IPS-20b (cell line): ENCODE results near the gene CFAP97D1.
A peak's percentile ranks its signal among the peaks of the same experiment; 100 is the strongest.
"Not testable (repeated sequence)": the region's sequence is repeated elsewhere in the genome, so short reads cannot be mapped to it uniquely, and the experiment has no call there.

Experiments used
- H3K27ac ChIP-seq: one replicate; pipeline ENCODE4 v1.5.1; 2013; ENCODE audit warnings: low read length
- H3K27me3 ChIP-seq: 2 replicates; pipeline ENCODE4 v1.6.1; 2013; ENCODE audit warnings: mild to moderate bottlenecking, low read length, inconsistent platforms; ENCODE audit not compliant: insufficient read depth
- H3K36me3 ChIP-seq: 2 replicates; pipeline ENCODE4 v1.6.1; 2013; ENCODE audit warnings: low read depth, mild to moderate bottlenecking, inconsistent platforms, low read length, moderate library complexity; ENCODE audit not compliant: insufficient read depth
- H3K4me1 ChIP-seq: 2 replicates; pipeline ENCODE4 v1.6.1; 2013; ENCODE audit warnings: mild to moderate bottlenecking, control low read depth, inconsistent platforms, low read length, moderate library complexity; ENCODE audit not compliant: insufficient read depth
- H3K4me3 ChIP-seq: 2 replicates; pipeline ENCODE4 v1.5.1; 2013; ENCODE audit warnings: mild to moderate bottlenecking, low read length, inconsistent platforms
- H3K9ac ChIP-seq: 2 replicates; pipeline ENCODE4 v1.6.1; 2013; ENCODE audit warnings: low read depth, mild to moderate bottlenecking, inconsistent platforms, low read length, moderate library complexity
- H3K9me3 ChIP-seq: 2 replicates; pipeline ENCODE4 v1.6.1; 2013; ENCODE audit warnings: mild to moderate bottlenecking, low read depth, low read length, inconsistent platforms; ENCODE audit not compliant: insufficient read depth

Gene CFAP97D1

DNA sequence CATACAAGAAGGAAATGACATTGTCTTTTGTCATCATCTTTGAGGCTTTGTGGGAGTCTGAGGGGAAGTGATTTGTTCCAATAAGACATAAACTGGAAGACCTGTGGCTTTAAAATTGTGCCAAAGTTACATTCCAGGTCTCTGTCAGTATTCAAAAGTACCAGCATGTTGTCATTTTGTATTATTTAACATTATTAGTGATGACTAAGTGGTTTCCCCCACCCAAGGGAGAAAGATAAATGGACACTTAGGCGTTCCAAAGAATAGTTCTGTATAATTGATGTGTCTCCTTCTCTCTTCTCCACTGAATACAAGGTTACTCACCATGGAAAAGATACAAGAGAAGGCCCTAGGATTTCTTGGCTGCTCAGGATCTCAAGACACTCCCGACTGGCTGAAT, 3.8 kb downstream of the CFAP97D1 start:
- H3K27me3 ChIP-seq: peaks cover 21% of the 10 kb centered on the region

DNA sequence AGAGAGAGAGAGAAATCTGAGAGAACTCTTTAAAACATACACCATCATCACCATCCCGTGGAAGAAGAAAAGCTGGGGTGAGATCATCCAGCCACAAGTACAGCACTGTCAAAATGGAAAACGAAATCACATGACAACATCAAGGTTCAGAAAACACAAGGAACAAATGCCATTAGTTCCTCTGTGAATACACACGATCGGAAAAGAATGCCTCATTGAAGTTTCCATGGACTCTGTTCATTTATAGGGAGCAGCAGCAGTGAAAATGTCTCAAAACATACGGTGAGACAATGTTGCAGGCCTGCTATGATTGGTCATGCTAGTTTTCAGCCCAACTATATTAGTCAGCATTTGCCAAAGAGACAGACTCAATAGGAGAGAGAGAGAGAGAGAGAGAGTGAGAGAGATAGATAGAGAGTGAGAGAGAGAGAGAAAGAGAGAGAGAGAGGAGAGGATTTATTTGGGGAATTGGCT, 4.4 kb downstream of the CFAP97D1 start:
- no peaks in the 10 kb centered on the region for H3K4me1 ChIP-seq
- no peaks in the 10 kb centered on the region for H3K36me3 ChIP-seq
- H3K27me3 ChIP-seq: peaks cover 15% of the 10 kb centered on the region
- H3K9me3 ChIP-seq: no peaks in the 10 kb centered on the region
- H3K4me3 ChIP-seq: no peak overlapping the region
- H3K9ac ChIP-seq: no peak overlapping the region
- H3K27ac ChIP-seq: no peak overlapping the region

More for the DNA sequence above, 3.8 kb downstream of the CFAP97D1 start:
- H3K36me3 ChIP-seq: no peaks in the 10 kb centered on the region
- H3K4me1 ChIP-seq: peaks cover 3% of the 10 kb centered on the region; the same call in 1 of the 2 replicates
- no peaks in the 10 kb centered on the region for H3K9me3 ChIP-seq
- H3K27ac ChIP-seq: no peak overlapping the region
- no peak overlapping the region for H3K9ac ChIP-seq
- no peak overlapping the region for H3K4me3 ChIP-seq

DNA sequence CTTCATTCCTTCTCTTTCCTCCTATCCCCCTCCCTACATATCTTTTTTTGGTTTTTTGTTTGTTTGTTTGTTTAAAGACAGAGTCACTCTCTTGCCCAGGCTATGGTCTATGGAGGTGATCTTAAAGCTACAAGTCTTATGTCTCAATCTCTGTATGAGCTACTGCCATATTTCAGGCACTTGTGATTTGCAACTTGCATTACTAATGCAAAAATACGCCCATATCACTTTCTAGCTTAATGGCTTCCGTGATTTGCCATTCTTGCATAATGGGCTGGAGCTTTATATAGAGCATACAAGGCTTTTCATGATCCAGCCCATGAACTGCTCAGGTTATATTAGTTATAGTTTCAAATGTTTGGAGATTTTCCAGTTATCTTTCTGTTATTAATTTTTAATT, 7.5 kb downstream of the CFAP97D1 start:
- Histone ChIP-seq H3K4me1 (no peaks in the 10 kb centered on the region; the same call in 1 of the 2 replicates), H3K9me3 (no peaks in the 10 kb centered on the region), H3K36me3 (no peaks in the 10 kb centered on the region), H3K27ac (no peak overlapping the region), H3K27me3 (no peaks in the 10 kb centered on the region), H3K9ac (no peak overlapping the region), H3K4me3 (no peak overlapping the region)

DNA sequence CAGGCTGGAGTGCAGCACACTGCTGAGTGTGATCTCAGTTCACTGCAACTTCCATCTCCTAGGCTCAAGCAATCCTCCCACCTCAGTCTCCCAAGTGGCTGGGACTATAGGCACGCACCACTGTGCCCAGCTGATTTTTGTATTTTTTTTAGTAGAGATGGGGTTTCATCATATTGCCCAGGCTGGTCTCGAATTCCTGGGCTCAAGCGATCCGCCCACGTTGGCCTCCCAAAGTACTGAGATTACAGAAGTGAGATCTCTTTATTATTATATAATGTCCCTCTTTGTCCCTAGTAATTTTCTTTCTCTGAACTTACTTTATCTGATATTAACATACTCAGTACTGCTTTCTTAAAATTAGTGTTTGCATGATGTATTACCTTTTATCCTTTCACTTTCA, 8.3 kb downstream of the CFAP97D1 start:
- Histone ChIP-seq H3K27me3 (no peaks in the 10 kb centered on the region), H3K4me1 (no peaks in the 10 kb centered on the region; the same call in 1 of the 2 replicates), H3K4me3 (no peak overlapping the region), H3K9ac (no peak overlapping the region), H3K9me3 (no peaks in the 10 kb centered on the region), H3K36me3 (no peaks in the 10 kb centered on the region), H3K27ac (no peak overlapping the region)

DNA sequence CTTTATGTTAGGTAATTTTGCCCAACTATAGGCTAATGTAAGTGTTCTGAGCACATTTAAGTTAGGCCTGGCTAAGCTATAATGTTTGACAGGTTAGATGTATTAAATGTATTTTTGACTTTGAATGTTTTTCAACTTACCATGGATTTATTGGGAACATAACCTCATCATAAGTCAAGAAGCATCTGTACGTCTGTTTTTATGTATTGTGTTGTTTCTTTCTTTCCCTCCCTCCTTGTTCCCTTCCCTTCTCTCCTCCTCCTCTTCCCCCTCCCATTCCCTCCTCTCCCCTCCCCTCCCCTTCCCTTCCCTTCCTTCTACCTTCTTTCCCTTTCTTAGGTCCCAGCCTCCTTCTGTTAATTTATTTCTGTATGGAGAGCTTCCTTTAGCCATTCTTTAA, 9.2 kb downstream of the CFAP97D1 start:
- no peaks in the 10 kb centered on the region for H3K27me3 ChIP-seq
- H3K4me3 ChIP-seq: no peak overlapping the region
- H3K36me3 ChIP-seq: no peaks in the 10 kb centered on the region
- H3K9ac ChIP-seq: no peak overlapping the region
- H3K4me1 ChIP-seq: no peaks in the 10 kb centered on the region; the same call in 1 of the 2 replicates
- no peaks in the 10 kb centered on the region for H3K9me3 ChIP-seq
- no peak overlapping the region for H3K27ac ChIP-seq

DNA sequence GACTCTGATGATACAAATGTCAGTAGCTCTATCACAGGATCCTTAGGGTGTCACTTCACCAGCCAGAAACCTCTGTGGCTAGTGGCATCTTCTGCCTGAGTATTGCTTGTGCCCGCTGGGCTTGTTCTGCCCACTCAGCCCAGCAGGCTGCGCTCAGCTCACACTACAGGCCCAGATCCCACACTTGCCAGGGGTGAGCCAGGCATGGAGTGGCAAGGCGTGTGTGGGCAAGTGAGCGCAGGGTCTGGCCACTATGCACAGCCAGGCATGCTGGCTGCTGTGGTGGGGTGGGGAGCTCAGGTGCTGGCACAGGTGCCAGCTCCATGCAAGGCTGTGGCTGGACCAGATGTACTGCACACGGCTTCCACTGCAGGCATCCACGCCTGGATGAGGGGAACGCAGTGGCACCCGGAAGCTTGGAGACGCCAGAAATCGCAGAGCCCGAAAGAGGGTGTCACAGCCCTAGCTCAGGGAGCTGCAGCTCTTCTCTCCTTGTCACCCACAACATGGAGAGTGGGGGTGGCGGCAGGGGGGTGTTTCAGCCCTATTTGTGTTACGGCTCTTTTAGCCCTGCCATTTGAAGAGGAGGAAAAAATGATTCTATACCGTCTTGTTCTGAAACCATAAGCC, 10.2 kb downstream of the CFAP97D1 start:
- no peak overlapping the region for H3K9ac ChIP-seq
- H3K4me1 ChIP-seq: no peaks in the 10 kb centered on the region; the same call in 1 of the 2 replicates
- no peaks in the 10 kb centered on the region for H3K27me3 ChIP-seq
- no peak overlapping the region for H3K27ac ChIP-seq
- no peaks in the 10 kb centered on the region for H3K9me3 ChIP-seq
- H3K4me3 ChIP-seq: no peak overlapping the region
- H3K36me3 ChIP-seq: no peaks in the 10 kb centered on the region

DNA sequence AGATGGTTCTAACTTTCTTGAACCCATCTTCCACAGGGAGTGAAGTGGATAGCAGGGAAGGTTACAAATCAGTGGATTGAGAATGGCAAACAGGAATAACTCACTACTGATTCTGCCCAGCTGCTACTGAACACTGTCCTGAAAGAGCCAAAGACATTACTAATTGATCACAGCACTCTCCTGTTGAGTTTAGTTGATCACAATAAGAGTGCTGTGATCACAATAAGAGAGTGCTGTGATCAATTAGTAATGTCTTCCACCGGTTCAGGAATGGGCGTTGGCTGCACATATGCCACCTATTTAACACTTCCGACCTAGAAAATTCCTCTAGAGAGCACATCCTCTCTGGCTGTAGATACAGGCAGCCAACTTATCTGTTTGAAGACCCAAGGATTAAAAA, 11.4 kb downstream of the CFAP97D1 start:
- Histone ChIP-seq H3K4me1 (no peaks in the 10 kb centered on the region; the same call in 1 of the 2 replicates), H3K36me3 (no peaks in the 10 kb centered on the region), H3K9me3 (no peaks in the 10 kb centered on the region), H3K27me3 (no peaks in the 10 kb centered on the region), H3K27ac (no peak overlapping the region), H3K9ac (no peak overlapping the region), H3K4me3 (peak overlapping the region; percentile 33; the same call in 1 of the 2 replicates)

DNA sequence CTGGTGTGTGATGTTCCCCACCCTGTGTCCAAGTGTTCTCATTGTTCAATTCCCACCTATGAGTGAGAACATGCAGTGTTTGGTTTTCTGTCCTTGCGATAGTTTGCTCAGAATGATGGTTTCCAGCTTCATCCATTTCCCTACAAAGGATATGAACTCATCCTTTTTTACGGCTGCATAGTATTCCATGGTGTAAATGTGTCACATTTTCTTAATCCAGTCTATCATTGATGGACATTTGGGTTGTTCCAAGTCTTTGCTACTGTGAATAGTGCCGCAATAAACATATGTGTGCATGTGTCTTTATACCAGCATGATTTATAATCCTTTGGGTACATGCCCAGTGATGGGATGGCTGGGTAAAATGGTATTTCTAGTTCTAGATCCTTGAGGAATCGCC, 12.4 kb downstream of the CFAP97D1 start:
- H3K36me3 ChIP-seq, H3K9me3 ChIP-seq, H3K4me1 ChIP-seq, H3K27me3 ChIP-seq, H3K4me3 ChIP-seq, H3K9ac ChIP-seq, H3K27ac ChIP-seq: not testable (repeated sequence)

DNA sequence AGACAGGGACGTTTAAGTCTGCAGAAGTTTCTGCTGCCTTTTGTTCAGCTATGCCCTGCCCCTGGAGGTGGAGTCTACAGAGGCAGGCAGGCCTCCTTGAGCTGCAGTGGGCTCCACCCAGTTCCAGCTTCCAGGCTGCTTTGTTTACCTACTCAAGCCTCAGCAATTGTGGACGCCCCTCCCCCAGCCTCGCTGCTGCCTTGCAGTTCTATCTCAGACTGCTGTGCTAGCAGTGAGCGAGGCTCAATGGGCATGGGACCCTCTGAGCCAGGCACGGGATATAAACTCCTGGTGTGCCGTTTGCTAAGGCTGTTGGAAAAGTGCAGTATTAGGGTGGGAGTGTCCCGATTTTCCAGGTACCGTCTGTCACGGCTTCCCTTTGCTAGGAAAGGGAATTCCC, 17.8 kb downstream of the CFAP97D1 start:
- not testable (repeated sequence) for H3K27me3 ChIP-seq, H3K36me3 ChIP-seq, H3K9ac ChIP-seq, H3K4me3 ChIP-seq, H3K27ac ChIP-seq, H3K4me1 ChIP-seq, H3K9me3 ChIP-seq

DNA sequence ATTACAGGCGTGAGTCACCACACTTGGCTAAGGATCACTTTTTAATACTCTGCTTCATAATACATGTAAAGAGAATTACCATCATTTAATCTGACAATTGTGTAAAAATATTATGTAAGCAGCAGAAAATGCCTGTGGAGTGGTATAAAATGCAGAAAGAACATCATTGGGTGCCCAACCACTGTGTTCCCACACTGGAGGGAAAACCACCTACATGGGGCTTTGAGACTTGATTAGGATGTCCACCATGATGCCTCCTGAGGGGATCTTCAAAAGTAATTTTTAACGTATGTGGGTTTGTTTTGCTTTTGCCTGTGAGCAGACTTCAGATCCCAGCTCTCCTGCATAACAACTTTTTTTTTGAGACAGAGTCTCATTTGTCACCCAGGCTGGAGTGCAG, 18.8 kb downstream of the CFAP97D1 start:
- no peaks in the 10 kb centered on the region for H3K27me3 ChIP-seq
- peaks cover 9% of the 10 kb centered on the region; the same call in 1 of the 2 replicates for H3K9me3 ChIP-seq
- no peak overlapping the region for H3K27ac ChIP-seq
- H3K4me3 ChIP-seq: no peak overlapping the region
- no peaks in the 10 kb centered on the region for H3K36me3 ChIP-seq
- H3K9ac ChIP-seq: no peak overlapping the region
- H3K4me1 ChIP-seq: peaks cover 18% of the 10 kb centered on the region

DNA sequence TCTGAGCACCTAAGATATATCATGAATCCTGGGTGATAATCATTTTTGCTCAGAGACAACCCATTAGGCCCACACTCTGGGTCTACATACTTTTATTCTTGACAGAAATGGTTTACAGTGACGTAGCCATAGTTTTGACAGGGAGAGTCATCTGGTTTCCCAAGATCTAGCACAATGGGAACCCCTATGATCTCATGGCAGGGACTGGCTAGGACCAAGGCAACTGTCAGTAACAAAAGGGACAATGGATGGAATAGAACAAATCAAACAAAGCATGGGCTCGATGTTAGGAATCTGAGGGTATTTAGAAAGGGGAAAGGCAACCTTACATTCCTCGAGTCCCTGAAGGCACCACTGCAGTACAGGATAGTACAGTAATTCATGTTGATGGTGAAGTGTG, 20.5 kb downstream of the CFAP97D1 start:
- no peaks in the 10 kb centered on the region for H3K27me3 ChIP-seq
- no peak overlapping the region for H3K4me3 ChIP-seq
- peaks cover 9% of the 10 kb centered on the region; the same call in 1 of the 2 replicates for H3K9me3 ChIP-seq
- H3K36me3 ChIP-seq: no peaks in the 10 kb centered on the region
- no peak overlapping the region for H3K9ac ChIP-seq
- H3K4me1 ChIP-seq: peaks cover 28% of the 10 kb centered on the region
- no peak overlapping the region for H3K27ac ChIP-seq

DNA sequence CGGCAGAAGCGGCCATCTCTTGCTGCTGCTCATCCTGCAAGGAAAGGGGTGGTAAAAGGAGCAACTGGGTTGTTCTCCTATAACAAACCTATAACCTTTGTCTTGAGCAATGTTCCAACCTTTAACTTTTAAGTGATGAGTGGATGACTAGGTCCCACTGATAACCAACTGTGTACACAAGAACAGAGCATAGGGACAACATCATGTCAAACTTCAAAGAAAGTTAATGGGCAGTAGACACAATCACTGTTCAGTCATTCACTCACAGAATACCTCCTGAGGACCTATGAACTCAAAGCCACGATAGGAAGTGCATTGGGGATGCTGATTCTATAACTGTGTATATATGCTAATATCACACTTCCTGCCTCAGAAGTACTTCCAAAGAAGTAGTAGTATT, 21.6 kb downstream of the CFAP97D1 start:
- Histone ChIP-seq H3K9me3 (peaks cover 9% of the 10 kb centered on the region; the same call in 1 of the 2 replicates), H3K9ac (no peak overlapping the region), H3K36me3 (no peaks in the 10 kb centered on the region), H3K4me3 (no peak overlapping the region), H3K4me1 (peaks cover 28% of the 10 kb centered on the region), H3K27ac (no peak overlapping the region), H3K27me3 (no peaks in the 10 kb centered on the region)
